HepG2 (cell line): Measurements from ENCODE around the gene INSR. TPM values are rescaled to one million over a fixed set of nuclear protein-coding genes. Genes with fewer than 3 reads are reported as not detected.

Source experiments
- CBFB ChIP-seq: sonication (generic); formaldehyde crosslinking; IDR thresholded peaks from 2 replicates; pipeline ENCODE4 v1.4.0; 2020; ENCODE audit warnings: missing genetic modification reagents
- CBX2 ChIP-seq, 2 experiments: fragments of 200-600 bp in 1 of 2; sonication (generic); formaldehyde crosslinking in 1 of 2; IDR thresholded peaks; 2 replicates each; pipeline versions ENCODE4 v1.7.0 to v1.8.1; 2018 to 2022; ENCODE audit warnings: low read depth in 2 of 2, low read length in 1 of 2, mild to moderate bottlenecking in 1 of 2, missing genetic modification reagents in 1 of 2
- CREB1 ChIP-seq, 2 experiments: fragments of 450-650 bp in 1 of 2; IDR thresholded peaks; 2 replicates each; pipeline ENCODE4 v1.6.1; 2016 to 2017; ENCODE audit warnings: control low read depth in 1 of 2, mild to moderate bottlenecking in 1 of 2, missing compliant biosample characterization in 1 of 2, missing genetic modification characterization in 1 of 2
- CTCF ChIP-seq: sonication (generic); formaldehyde crosslinking; IDR thresholded peaks from 2 replicates; pipeline ENCODE4 v1.5.0; 2020; ENCODE audit warnings: mild to moderate bottlenecking, missing genetic modification reagents, moderate library complexity
- FOXP1 ChIP-seq, 2 experiments: fragments of 450-650 bp in 1 of 2; IDR thresholded peaks; 2 replicates each; pipeline ENCODE4 v1.6.1; 2017 to 2018; ENCODE audit warnings: antibody characterized with exemption in 1 of 2
- FOXP4 ChIP-seq: sonication (generic); formaldehyde crosslinking; IDR thresholded peaks from 2 replicates; pipeline ENCODE4 v1.4.0; 2020; ENCODE audit warnings: missing genetic modification reagents
- GABPA ChIP-seq, 2 experiments: IDR thresholded peaks; 2 replicates each; pipeline ENCODE4 v1.6.1; 2011 to 2016; ENCODE audit warnings: low read depth in 2 of 2, low read length in 1 of 2, missing biosample characterization in 1 of 2, missing genetic modification characterization in 1 of 2
- GATA4 ChIP-seq: sonication (generic); IDR thresholded peaks from 2 replicates; pipeline ENCODE4 v1.6.1; 2016; ENCODE audit warnings: antibody characterized with exemption, low read depth, borderline replicate concordance
- ISL2 ChIP-seq: sonication (generic); formaldehyde crosslinking; IDR thresholded peaks from 2 replicates; pipeline ENCODE4 v1.5.0; 2020; ENCODE audit warnings: missing genetic modification reagents
- NFYC ChIP-seq: IDR thresholded peaks from 2 replicates; pipeline ENCODE4 v1.6.1; 2016; ENCODE audit warnings: missing genetic modification reagents, missing compliant biosample characterization
- RFXANK ChIP-seq: IDR thresholded peaks from 2 replicates; pipeline ENCODE4 v1.6.1; 2016
- TARDBP ChIP-seq: sonication (generic); formaldehyde crosslinking; IDR thresholded peaks from 2 replicates; pipeline ENCODE4 v1.8.0; 2022; ENCODE audit warnings: mild to moderate bottlenecking, missing genetic modification reagents
- TFAP4 ChIP-seq: sonication (generic); IDR thresholded peaks from 2 replicates; pipeline ENCODE4 v1.6.1; 2016; ENCODE audit warnings: low read depth, borderline replicate concordance
- ZBTB49 ChIP-seq: sonication (generic); formaldehyde crosslinking; IDR thresholded peaks from 2 replicates; pipeline ENCODE4 v1.4.0; 2020; ENCODE audit warnings: missing genetic modification reagents, borderline replicate concordance
- ZFP1 ChIP-seq: IDR thresholded peaks from 2 replicates; pipeline ENCODE4 v1.6.1; 2016
- ZMAT3 ChIP-seq: sonication (generic); formaldehyde crosslinking; conservative IDR thresholded peaks from 2 replicates; pipeline ENCODE4 v1.7.0; 2021; ENCODE audit warnings: missing genetic modification reagents
- ZMYM2 ChIP-seq: sonication (generic); formaldehyde crosslinking; IDR thresholded peaks from 2 replicates; pipeline ENCODE4 v1.8.0; 2022; ENCODE audit warnings: mild to moderate bottlenecking, missing genetic modification reagents
- ZNF333 ChIP-seq: sonication (generic); formaldehyde crosslinking; IDR thresholded peaks from 2 replicates; pipeline ENCODE4 v1.4.0; 2020; ENCODE audit warnings: mild to moderate bottlenecking, missing genetic modification reagents, borderline replicate concordance
- ZNF44 ChIP-seq: sonication (generic); formaldehyde crosslinking; IDR thresholded peaks from 2 replicates; pipeline ENCODE4 v1.5.1; 2020; ENCODE audit warnings: mild to moderate bottlenecking, missing genetic modification reagents
- ZNF547 ChIP-seq: sonication (generic); formaldehyde crosslinking; IDR thresholded peaks from 2 replicates; pipeline ENCODE4 v1.5.1; 2020; ENCODE audit warnings: mild to moderate bottlenecking, missing genetic modification reagents
- ZNF839 ChIP-seq: sonication (generic); formaldehyde crosslinking; IDR thresholded peaks from 2 replicates; pipeline ENCODE4 v1.4.0; 2020; ENCODE audit warnings: missing genetic modification reagents, mild to moderate bottlenecking, borderline replicate concordance
- ZSCAN30 ChIP-seq: sonication (generic); formaldehyde crosslinking; IDR thresholded peaks from 2 replicates; pipeline ENCODE4 v1.5.0; 2020; ENCODE audit warnings: mild to moderate bottlenecking, missing genetic modification reagents
- polyA plus RNA-seq, 8 experiments: library from polyadenylated mRNA; depleted of rRNA in 3 of 8; stranded (reverse) in 7 of 8; unstranded in 1 of 8; fragments of >200 nt; fragmentation: Illumina TruSeq in 4 of 8; extraction: Trizol in 4 of 8; gene quantifications; 2 replicates each; pipeline versions ENCODE4 v1.2.1 to v1.2.3, GENCODE V29; 2011 to 2016; ENCODE audit warnings: low read depth in 4 of 8, missing spikeins in 1 of 8, mixed read lengths in 1 of 8; ENCODE audit not compliant: insufficient read depth in 1 of 8
- total RNA-seq, 5 experiments: library from RNA; depleted of rRNA; stranded (reverse); fragments of >200 nt; fragmentation: Illumina TruSeq; extraction: Trizol; gene quantifications; 2 replicates each; pipeline ENCODE4 v1.2.3, GENCODE V29; 2016; ENCODE audit warnings: low read depth in 1 of 5

Gene INSR
- total and polyA plus RNA-seq, 2 of the 13 experiments (the other 11 are each of a cell fraction or from before 2014, with no cell fraction given) = 24.2 to 29.8 TPM

GRCh38 chr19:7197760-7198696 lies 96.2 kb downstream of the INSR start (continued):
- peak; percentile 13; the same call in 1 of the 2 replicates for TF ChIP-seq CTCF (CRISPR knock-in tag)
- TF ChIP-seq TARDBP (CRISPR knock-in tag) = peak; percentile 31
- TF ChIP-seq RFXANK (CRISPR knock-in tag) = no peak
- no peak for TF ChIP-seq ZNF44 (CRISPR knock-in tag)
- peak; percentile 92; the same call in 1 of the 2 replicates for TF ChIP-seq ZSCAN30
- no peak for TF ChIP-seq ZFP1 (CRISPR knock-in tag)
- TF ChIP-seq CBFB (CRISPR knock-in tag) = no peak
- TF ChIP-seq ZMAT3 (CRISPR knock-in tag) = no peak; the same call in 1 of the 2 replicates
- no peak for TF ChIP-seq GATA4
- TF ChIP-seq GABPA (IDR thresholded peaks at IDR 0.05; ENCODE audit: low read depth, low read length) = no peak
- 0 out of 2 replicates have a peak, but pooled peaks have one; percentile 2 for TF ChIP-seq GABPA (CRISPR knock-in tag; IDR thresholded peaks at IDR 0.05; ENCODE audit: low read depth)
- TF ChIP-seq ZMYM2 = peak; percentile 74
- no peak for TF ChIP-seq ZNF547
- TF ChIP-seq ZNF839 (CRISPR knock-in tag) = no peak
- peak; percentile 54; the same call in 1 of the 2 replicates for TF ChIP-seq ISL2 (CRISPR knock-in tag)
- no peak for TF ChIP-seq CBX2 (IDR thresholded peaks at IDR 0.05; ENCODE audit: low read depth, low read length)
- no peak for TF ChIP-seq CBX2 (CRISPR knock-in tag; IDR thresholded peaks at IDR 0.05; ENCODE audit: low read depth)
- peak; percentile 19 for TF ChIP-seq FOXP4 (CRISPR knock-in tag)
- peak; percentile 35; the same call in 1 of the 2 replicates for TF ChIP-seq NFYC (CRISPR knock-in tag)
- TF ChIP-seq TFAP4 = peak; percentile 9; the same call in 1 of the 2 replicates
- no peak for TF ChIP-seq ZBTB49 (CRISPR knock-in tag)
- 0 out of 2 replicates have a peak, but pooled peaks have one; percentile 5 for TF ChIP-seq FOXP1 (IDR thresholded peaks at IDR 0.05)
- no peak for TF ChIP-seq FOXP1 (CRISPR knock-in tag; IDR thresholded peaks at IDR 0.05)
- TF ChIP-seq ZNF333 = no peak
- peak; percentile 41; the same call in 1 of the 2 replicates for TF ChIP-seq CREB1 (IDR thresholded peaks at IDR 0.05)
- TF ChIP-seq CREB1 (CRISPR knock-in tag; IDR thresholded peaks at IDR 0.05) = no peak
